Measurements from ENCODE around the gene ZEB2.

GRCh38 chr2:144421606-144422510, 98.1 kb downstream of the ZEB2 start:
- no peak for TF ChIP-seq POLR2A (IDR thresholded peaks at IDR 0.05)
- TF ChIP-seq, protein P1, sequence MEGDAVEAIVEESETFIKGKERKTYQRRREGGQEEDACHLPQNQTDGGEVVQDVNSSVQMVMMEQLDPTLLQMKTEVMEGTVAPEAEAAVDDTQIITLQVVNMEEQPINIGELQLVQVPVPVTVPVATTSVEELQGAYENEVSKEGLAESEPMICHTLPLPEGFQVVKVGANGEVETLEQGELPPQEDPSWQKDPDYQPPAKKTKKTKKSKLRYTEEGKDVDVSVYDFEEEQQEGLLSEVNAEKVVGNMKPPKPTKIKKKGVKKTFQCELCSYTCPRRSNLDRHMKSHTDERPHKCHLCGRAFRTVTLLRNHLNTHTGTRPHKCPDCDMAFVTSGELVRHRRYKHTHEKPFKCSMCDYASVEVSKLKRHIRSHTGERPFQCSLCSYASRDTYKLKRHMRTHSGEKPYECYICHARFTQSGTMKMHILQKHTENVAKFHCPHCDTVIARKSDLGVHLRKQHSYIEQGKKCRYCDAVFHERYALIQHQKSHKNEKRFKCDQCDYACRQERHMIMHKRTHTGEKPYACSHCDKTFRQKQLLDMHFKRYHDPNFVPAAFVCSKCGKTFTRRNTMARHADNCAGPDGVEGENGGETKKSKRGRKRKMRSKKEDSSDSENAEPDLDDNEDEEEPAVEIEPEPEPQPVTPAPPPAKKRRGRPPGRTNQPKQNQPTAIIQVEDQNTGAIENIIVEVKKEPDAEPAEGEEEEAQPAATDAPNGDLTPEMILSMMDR (IDR thresholded peaks at IDR 0.05): no peak
